SK-N-SH (cell line): ENCODE results near the gene GAL.

Experiments
- EP300 ChIP-seq, 2 experiments: IDR thresholded peaks; 2 replicates each; pipeline versions ENCODE4 v1.4.0 to v1.6.1; 2012; ENCODE audit warnings: borderline replicate concordance in 1 of 2, low read depth in 1 of 2, low read length in 1 of 2
- EZH2phosphoT487 ChIP-seq: fragments of 200-600 bp; sonication (generic); IDR thresholded peaks from 2 replicates; pipeline ENCODE4 v1.6.1; 2017; ENCODE audit warnings: low read depth, mixed run types, mild to moderate bottlenecking, antibody characterized with exemption, moderate library complexity, borderline replicate concordance
- GATA2 ChIP-seq: sonication (generic); formaldehyde crosslinking; IDR thresholded peaks from 2 replicates; pipeline ENCODE4 v1.5.0; 2020; ENCODE audit warnings: mild to moderate bottlenecking, missing genetic modification reagents
- RAD21 ChIP-seq: IDR thresholded peaks from 2 replicates; pipeline ENCODE4 v1.6.1; 2012; ENCODE audit warnings: mild to moderate bottlenecking, low read length
- TEAD4 ChIP-seq: IDR thresholded peaks from 2 replicates; pipeline ENCODE4 v1.4.0; 2012; ENCODE audit warnings: mild to moderate bottlenecking, borderline replicate concordance; ENCODE audit not compliant: insufficient read depth
- TF ChIP-seq, protein P1 (sequence below): IDR thresholded peaks from 2 replicates; pipeline ENCODE4 v1.4.0; 2012; ENCODE audit warnings: low read depth
- TF ChIP-seq, protein P2 (sequence below): fragments of 200-600 bp; sonication (generic); IDR thresholded peaks from 2 replicates; pipeline ENCODE4 v1.6.1; 2017; ENCODE audit warnings: antibody characterized with exemption, mild to moderate bottlenecking, moderate library complexity

DNA sequence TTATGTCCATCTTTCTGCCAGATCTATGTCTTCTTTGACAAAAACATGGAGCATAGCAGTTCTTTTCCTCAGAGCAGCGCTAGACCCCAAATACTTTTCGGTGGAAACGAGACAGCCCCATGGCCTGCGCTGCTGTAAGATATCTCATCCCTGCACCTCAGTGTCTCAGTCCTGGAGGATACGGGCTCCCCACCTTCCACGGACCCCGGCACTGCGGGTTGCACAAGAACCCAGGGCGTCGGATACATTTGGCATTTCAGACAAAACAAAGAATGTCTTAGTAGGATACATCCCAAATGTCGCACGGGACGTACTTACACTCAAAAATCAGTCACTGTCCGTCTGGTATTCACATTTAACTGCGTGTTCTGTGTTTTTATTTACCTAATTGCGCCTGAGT is 9.9 kb upstream of the GAL start:
- no peak for TF ChIP-seq GATA2 (CRISPR knock-in tag)
- no peak for TF ChIP-seq RAD21
- TF ChIP-seq, protein P1, sequence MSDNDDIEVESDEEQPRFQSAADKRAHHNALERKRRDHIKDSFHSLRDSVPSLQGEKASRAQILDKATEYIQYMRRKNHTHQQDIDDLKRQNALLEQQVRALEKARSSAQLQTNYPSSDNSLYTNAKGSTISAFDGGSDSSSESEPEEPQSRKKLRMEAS = no peak
- TF ChIP-seq EP300 (IDR thresholded peaks at IDR 0.05; ENCODE audit: borderline replicate concordance in 1 of 2, low read depth in 1 of 2, low read length in 1 of 2) = no peak
- TF ChIP-seq TEAD4 = no peak
- no peak for TF ChIP-seq EZH2phosphoT487
- TF ChIP-seq, protein P2, sequence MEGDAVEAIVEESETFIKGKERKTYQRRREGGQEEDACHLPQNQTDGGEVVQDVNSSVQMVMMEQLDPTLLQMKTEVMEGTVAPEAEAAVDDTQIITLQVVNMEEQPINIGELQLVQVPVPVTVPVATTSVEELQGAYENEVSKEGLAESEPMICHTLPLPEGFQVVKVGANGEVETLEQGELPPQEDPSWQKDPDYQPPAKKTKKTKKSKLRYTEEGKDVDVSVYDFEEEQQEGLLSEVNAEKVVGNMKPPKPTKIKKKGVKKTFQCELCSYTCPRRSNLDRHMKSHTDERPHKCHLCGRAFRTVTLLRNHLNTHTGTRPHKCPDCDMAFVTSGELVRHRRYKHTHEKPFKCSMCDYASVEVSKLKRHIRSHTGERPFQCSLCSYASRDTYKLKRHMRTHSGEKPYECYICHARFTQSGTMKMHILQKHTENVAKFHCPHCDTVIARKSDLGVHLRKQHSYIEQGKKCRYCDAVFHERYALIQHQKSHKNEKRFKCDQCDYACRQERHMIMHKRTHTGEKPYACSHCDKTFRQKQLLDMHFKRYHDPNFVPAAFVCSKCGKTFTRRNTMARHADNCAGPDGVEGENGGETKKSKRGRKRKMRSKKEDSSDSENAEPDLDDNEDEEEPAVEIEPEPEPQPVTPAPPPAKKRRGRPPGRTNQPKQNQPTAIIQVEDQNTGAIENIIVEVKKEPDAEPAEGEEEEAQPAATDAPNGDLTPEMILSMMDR = no peak
